MM.1S (cell line): ENCODE data around the gene KLC3.

Experiments
- CTCF ChIP-seq: fragments of 300-600 bp; sonication (generic); IDR thresholded peaks from 2 replicates; pipeline ENCODE4 v1.5.1; 2016; ENCODE audit warnings: antibody characterized with exemption, low read length, mixed read lengths
- EZH2 ChIP-seq: fragments of 300-600 bp; sonication (generic); optimal IDR thresholded peaks from 2 replicates; pipeline ENCODE3; 2017; ENCODE audit warnings: low read depth, mild to moderate bottlenecking, antibody characterized with exemption, low read length, mixed read lengths

- no peak for TF ChIP-seq CTCF
- no peak for TF ChIP-seq EZH2
Observed at GRCh38 chr19:45400192-45400591, 59.6 kb downstream of the KLC3 start.
